Activated CD4-positive, alpha-beta T cell treated with anti-CD3 and anti-CD28 coated beads for 36 hours (primary cell): ENCODE measurements around the gene MAB21L3. TPM values are rescaled to one million over a fixed set of nuclear protein-coding genes. Genes with fewer than 3 reads are reported as not detected.

Source experiments
- ATAC-seq: fragments of 200-7000 bp; cut with Tn5 transposase; one replicate; pipeline ENCODE4 v1.10.0; 2021; ENCODE audit warnings: mild to moderate bottlenecking, moderate library complexity
- CTCF ChIA-PET: fragments of 350-600 bp; sonication (Branson Sonifier 250); formaldehyde crosslinking; loops from one replicate; lab custom pipeline; 2021; ENCODE audit warnings: antibody characterized with exemption; lab: Charles Lee
- POLR2A ChIA-PET: fragments of 350-600 bp; sonication (Branson Sonifier 250); formaldehyde crosslinking; loops from one replicate; lab custom pipeline; 2021; ENCODE audit warnings: antibody characterized with exemption, inconsistent platforms; lab: Charles Lee
- DNase-seq: peaks from one replicate; pipeline ENCODE4 v3.0.0-alpha.2; 2020
- H3K27ac Mint-ChIP-seq: one replicate; pipeline ENCODE4 v1.8.0; 2021; ENCODE audit warnings: mixed read lengths
- H3K27me3 Mint-ChIP-seq: one replicate; pipeline ENCODE4 v1.8.0; 2021; ENCODE audit warnings: mixed read lengths
- H3K36me3 Mint-ChIP-seq: one replicate; pipeline ENCODE4 v1.8.0; 2021; ENCODE audit warnings: low read depth, mixed read lengths
- H3K4me1 Mint-ChIP-seq: one replicate; pipeline ENCODE4 v1.8.0; 2021; ENCODE audit warnings: mixed read lengths
- H3K4me3 Mint-ChIP-seq: one replicate; pipeline ENCODE4 v1.8.0; 2021; ENCODE audit warnings: mild to moderate bottlenecking, moderate library complexity, mixed read lengths
- H3K9me3 Mint-ChIP-seq: one replicate; pipeline ENCODE4 v1.8.0; 2021; ENCODE audit warnings: low read depth, mixed read lengths
- intact Hi-C, 2 experiments: fragments of 100-400 bp; cut with DNase I in 1 of 2; cut with micrococcal nuclease in 1 of 2; formaldehyde crosslinking; loops; one replicate each; pipeline versions ENCODE4 v1.14.2 to v1.15.1; 2022 to 2024; cut with DNase I, micrococcal nuclease
- total RNA-seq, 2 experiments: library from RNA; stranded (reverse); gene quantifications; one replicate each; pipeline ENCODE4 v1.2.3, GENCODE V29; 2021

Gene MAB21L3
- total RNA-seq, 2 experiments from 2014 or later, result not detected

GRCh38 chr1:116166011-116166571 lies 54.9 kb downstream of the MAB21L3 start:
- Mint-ChIP-seq H3K27me3 (no peaks in the 10 kb centered on the region), H3K36me3 (no peaks in the 10 kb centered on the region), H3K27ac (no peak overlapping the region), H3K4me3 (no peak overlapping the region), H3K9me3 (no peaks in the 10 kb centered on the region), H3K4me1 (peaks cover 10% of the 10 kb centered on the region)
- CTCF ChIA-PET, result interaction anchor here (0.6 to 2.6 kb wide), 4 partner anchors 12 to 649 kb away, joined by 3 to 17 read pairs (median 8); no protein-coding TSS in a partner anchor
- intact Hi-C loops, result no loop called here
- ATAC-seq, result no peak
- POLR2A ChIA-PET, result no interaction called here
- no peak for DNase-seq

- Mint-ChIP-seq H3K27ac (no peak overlapping the region), H3K4me1 (peaks cover 10% of the 10 kb centered on the region), H3K4me3 (no peak overlapping the region), H3K36me3 (no peaks in the 10 kb centered on the region), H3K27me3 (no peaks in the 10 kb centered on the region), H3K9me3 (no peaks in the 10 kb centered on the region)
- DNase-seq (no peak), ATAC-seq (no peak)
- CTCF ChIA-PET, result interaction anchor here (0.7 to 2.6 kb wide), 4 partner anchors 16 to 318 kb away, joined by 4 to 17 read pairs (median 6); no protein-coding TSS in a partner anchor
- intact Hi-C loops, result no loop called here
- POLR2A ChIA-PET, result no interaction called here
Observed at GRCh38 chr1:116166655-116167054, 55.5 kb downstream of the MAB21L3 start.

DNA sequence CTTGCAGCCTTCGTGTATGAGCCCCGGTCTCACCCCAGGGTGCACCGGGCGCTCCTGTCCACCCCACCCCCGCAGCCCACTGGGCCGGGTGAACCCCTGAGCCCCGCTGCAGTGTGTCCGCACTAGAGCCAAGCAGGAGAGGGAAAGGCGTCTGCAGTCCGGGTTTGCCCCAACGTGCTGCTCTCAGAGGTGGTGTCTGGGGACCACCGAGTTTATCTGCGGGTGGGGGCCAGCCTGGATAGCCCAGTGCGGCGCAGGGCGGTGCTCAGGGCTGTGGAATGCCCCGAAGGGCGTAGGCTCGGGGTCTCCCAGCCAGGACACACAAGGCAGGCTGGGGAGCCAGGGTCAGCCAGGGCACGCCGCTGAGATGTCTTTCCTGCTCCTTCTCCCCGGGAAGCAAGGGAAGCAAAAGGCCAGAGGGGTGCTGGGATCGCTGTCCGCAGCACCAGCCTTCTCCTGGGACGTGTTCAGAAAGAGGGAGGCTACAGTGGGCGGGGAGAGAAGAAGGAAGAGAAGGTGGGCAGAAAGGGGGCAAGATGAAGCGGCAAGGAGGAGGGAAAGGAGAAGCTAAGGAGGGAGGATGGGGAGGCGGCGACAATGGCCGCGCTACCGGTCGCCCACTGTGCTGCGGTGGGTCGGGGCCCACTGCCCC lies 56.6 kb downstream of the MAB21L3 start:
- ChIA-PET POLR2A (no interaction called here), CTCF (interaction anchor here (0.5 to 2.8 kb wide), 8 partner anchors 14 to 407 kb away, joined by 3 to 13 read pairs (median 5); no protein-coding TSS in a partner anchor)
- no peak for ATAC-seq
- Mint-ChIP-seq H3K36me3 (no peaks in the 10 kb centered on the region), H3K4me1 (peaks cover 10% of the 10 kb centered on the region), H3K27me3 (no peaks in the 10 kb centered on the region), H3K27ac (peak overlapping the region; percentile 76), H3K9me3 (no peaks in the 10 kb centered on the region), H3K4me3 (peak overlapping the region; percentile 60)
- intact Hi-C loops, result loop anchor here (1.0 to 2.0 kb wide), 7 partner anchors 9 to 318 kb away; partner anchors contain the start of gene ATP1A1 (in 1 of the 2)
- DNase-seq, result no peak

- no peaks in the 10 kb centered on the region for H3K27me3 Mint-ChIP-seq
- H3K27ac Mint-ChIP-seq, result peak overlapping the region; percentile 79
- DNase-seq (peak; percentile 92), ATAC-seq (peak; percentile 99)
- peaks cover 10% of the 10 kb centered on the region for H3K4me1 Mint-ChIP-seq
- peak overlapping the region; percentile 60 for H3K4me3 Mint-ChIP-seq
- no peaks in the 10 kb centered on the region for H3K9me3 Mint-ChIP-seq
- intact Hi-C loops, result loop anchor here (1.0 to 2.0 kb wide), 7 partner anchors 10 to 317 kb away; partner anchors contain the start of gene ATP1A1 (in 1 of the 2)
- H3K36me3 Mint-ChIP-seq, result no peaks in the 10 kb centered on the region
- ChIA-PET CTCF (interaction anchor here (0.5 to 2.8 kb wide), 21 partner anchors 9 to 807 kb away, joined by 3 to 13 read pairs (median 3); no protein-coding TSS in a partner anchor), POLR2A (no interaction called here)
Observed at GRCh38 chr1:116168277-116169032, 57.3 kb downstream of the MAB21L3 start.

DNA sequence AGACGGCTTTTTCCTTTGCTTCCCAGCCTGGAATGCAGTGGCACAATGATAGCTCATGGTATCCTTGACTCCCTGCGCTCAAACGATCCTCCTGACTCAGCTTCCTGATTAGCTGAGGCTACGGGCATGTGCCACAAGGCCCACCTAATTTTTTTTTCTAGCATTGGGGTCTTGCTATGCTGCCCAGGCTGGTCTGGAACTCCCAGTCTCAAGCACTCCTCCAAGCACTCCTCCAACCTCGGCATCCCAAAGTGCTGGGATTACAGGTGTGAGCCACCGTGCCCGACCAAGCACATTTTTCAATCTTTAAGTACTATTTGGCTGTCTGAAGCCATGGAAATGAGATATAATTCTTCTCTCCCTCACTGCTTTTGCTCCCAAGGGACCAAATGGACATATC lies 58.7 kb downstream of the MAB21L3 start:
- DNase-seq (no peak), ATAC-seq (no peak)
- Mint-ChIP-seq H3K4me1 (peaks cover 10% of the 10 kb centered on the region), H3K4me3 (no peak overlapping the region), H3K36me3 (no peaks in the 10 kb centered on the region), H3K9me3 (no peaks in the 10 kb centered on the region), H3K27ac (no peak overlapping the region), H3K27me3 (no peaks in the 10 kb centered on the region)
- ChIA-PET POLR2A (interaction anchor here (0.6 kb wide), 1 partner anchor 1400 kb away, joined by 3 read pairs; no protein-coding TSS in a partner anchor), CTCF (interaction anchor here (0.6 to 2.8 kb wide), 7 partner anchors 16 to 315 kb away, joined by 3 to 13 read pairs (median 3); no protein-coding TSS in a partner anchor)
- intact Hi-C loops, result loop anchor here in 1 of 2 experiments (2.0 kb wide), 1 partner anchor 17 kb away; no protein-coding TSS in a partner anchor

DNA sequence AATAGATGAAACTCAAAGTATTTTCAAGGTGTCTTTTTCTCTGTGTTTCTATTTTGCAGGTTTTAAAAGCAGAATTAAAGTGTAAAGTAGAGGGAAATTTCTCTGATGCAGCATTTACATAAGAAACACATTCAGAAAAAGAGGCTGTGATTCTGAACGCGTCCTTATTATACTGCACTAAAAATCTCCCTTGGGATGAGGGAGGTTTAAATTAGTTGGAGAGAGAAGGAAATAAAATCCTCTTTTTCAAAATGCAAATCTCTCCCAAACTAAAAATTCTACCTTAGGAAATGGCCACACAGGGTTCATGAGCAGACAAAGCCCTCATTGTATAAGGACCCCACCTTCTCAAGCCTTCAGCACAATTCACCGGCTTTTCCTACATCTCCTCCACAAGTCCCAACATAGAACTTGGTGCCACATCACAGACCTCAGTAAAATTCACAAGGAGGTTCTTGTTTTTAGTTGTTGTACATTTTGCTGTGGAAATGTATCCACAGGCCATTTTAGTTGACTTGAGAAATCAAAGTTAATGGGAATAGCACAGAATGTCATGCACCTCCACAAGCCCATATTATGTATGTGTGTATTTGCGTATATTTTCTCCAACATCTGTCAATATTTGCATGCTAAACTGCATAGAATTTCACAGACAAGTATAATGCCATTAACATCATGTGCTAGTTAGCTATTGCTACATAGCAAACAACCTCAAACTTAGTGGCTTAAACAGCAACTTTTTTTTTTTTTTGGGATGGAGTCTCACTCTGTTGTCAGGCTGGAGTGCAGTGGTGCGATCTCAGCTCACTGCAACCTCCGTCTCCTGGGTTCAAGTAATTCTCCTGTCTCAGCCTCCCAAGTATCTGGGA lies 59.8 kb downstream of the MAB21L3 start:
- Mint-ChIP-seq H3K36me3 (no peaks in the 10 kb centered on the region), H3K27me3 (no peaks in the 10 kb centered on the region), H3K4me1 (peaks cover 10% of the 10 kb centered on the region), H3K9me3 (no peaks in the 10 kb centered on the region), H3K4me3 (no peak overlapping the region), H3K27ac (no peak overlapping the region)
- POLR2A ChIA-PET, result no interaction called here
- no peak for DNase-seq
- intact Hi-C loops, result no loop called here
- no peak for ATAC-seq
- CTCF ChIA-PET, result no interaction called here

- intact Hi-C loops, result no loop called here
- DNase-seq, result no peak
- H3K27me3 Mint-ChIP-seq, result no peaks in the 10 kb centered on the region
- H3K4me1 Mint-ChIP-seq, result peaks cover 10% of the 10 kb centered on the region
- H3K36me3 Mint-ChIP-seq, result no peaks in the 10 kb centered on the region
- ChIA-PET CTCF (no interaction called here), POLR2A (interaction anchor here (0.7 kb wide), 1 partner anchor 40 kb away, joined by 4 read pairs; no protein-coding TSS in a partner anchor)
- ATAC-seq, result no peak
- no peak overlapping the region for H3K27ac Mint-ChIP-seq
- H3K4me3 Mint-ChIP-seq, result no peak overlapping the region
- no peaks in the 10 kb centered on the region for H3K9me3 Mint-ChIP-seq
Observed at GRCh38 chr1:116172666-116173065, 61.5 kb downstream of the MAB21L3 start.

- DNase-seq, result no peak
- intact Hi-C loops, result no loop called here
- ChIA-PET POLR2A (no interaction called here), CTCF (interaction anchor here (1.8 to 2.7 kb wide), 2 partner anchors 22 to 36 kb away, joined by 5 to 14 read pairs; no protein-coding TSS in a partner anchor)
- no peak overlapping the region for H3K27ac Mint-ChIP-seq
- no peaks in the 10 kb centered on the region for H3K9me3 Mint-ChIP-seq
- ATAC-seq, result no peak
- no peak overlapping the region for H3K4me3 Mint-ChIP-seq
- H3K36me3 Mint-ChIP-seq, result no peaks in the 10 kb centered on the region
- H3K27me3 Mint-ChIP-seq, result no peaks in the 10 kb centered on the region
- no peaks in the 10 kb centered on the region for H3K4me1 Mint-ChIP-seq
Observed at GRCh38 chr1:116175611-116176010, 64.4 kb downstream of the MAB21L3 start.

DNA sequence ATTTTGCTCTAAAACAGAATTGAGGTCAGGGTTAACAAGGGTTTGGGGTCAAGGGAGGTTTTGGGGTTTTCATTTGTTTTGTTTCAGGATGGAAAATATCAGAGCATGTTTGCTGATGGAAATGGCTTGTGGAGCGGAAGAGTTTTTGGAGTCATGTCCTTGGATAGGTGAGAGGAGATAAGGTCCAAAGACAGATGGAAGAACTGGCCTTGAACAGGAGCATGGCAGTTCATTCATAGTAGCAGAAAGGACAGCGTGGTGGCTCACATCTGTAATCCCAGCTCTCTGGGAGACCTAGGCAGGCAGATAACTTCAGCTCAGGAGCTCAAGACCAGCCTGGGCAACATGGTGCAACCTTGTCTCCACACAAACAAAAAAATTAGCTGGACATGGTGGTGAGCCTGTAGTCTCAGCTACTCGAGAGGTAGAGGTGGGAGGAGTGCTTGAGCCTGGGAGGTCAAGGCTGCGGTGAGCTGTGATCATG lies 65.1 kb downstream of the MAB21L3 start:
- ChIA-PET CTCF (interaction anchor here (1.0 kb wide), 1 partner anchor 24 kb away, joined by 3 read pairs; no protein-coding TSS in a partner anchor), POLR2A (no interaction called here)
- H3K27ac Mint-ChIP-seq, result no peak overlapping the region
- H3K9me3 Mint-ChIP-seq, result no peaks in the 10 kb centered on the region
- H3K36me3 Mint-ChIP-seq, result no peaks in the 10 kb centered on the region
- no peak for ATAC-seq
- no peaks in the 10 kb centered on the region for H3K27me3 Mint-ChIP-seq
- no peaks in the 10 kb centered on the region for H3K4me1 Mint-ChIP-seq
- no peak overlapping the region for H3K4me3 Mint-ChIP-seq
- no peak for DNase-seq
- intact Hi-C loops, result no loop called here

DNA sequence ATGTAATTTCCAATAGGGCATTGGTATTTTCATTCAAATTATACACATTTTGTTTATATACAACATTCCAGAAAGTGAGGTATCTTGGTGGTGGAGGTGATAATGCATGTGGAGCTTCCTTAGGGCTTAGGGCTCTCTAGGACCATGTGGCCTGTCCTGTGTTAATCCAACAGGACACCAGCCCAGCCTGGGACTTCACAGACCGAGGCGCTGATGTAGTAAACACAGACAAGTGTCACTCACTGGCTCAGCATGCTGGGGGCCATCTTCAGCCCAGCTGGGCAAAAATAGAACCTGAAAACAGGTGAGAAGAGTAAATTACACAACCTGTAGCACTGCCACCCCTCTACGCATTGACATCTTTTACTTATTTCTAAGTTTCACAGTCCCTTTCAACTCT lies 66.7 kb downstream of the MAB21L3 start:
- H3K27ac Mint-ChIP-seq, result no peak overlapping the region
- no peaks in the 10 kb centered on the region for H3K27me3 Mint-ChIP-seq
- intact Hi-C loops, result no loop called here
- DNase-seq (no peak), ATAC-seq (no peak)
- no peaks in the 10 kb centered on the region for H3K4me1 Mint-ChIP-seq
- ChIA-PET CTCF (interaction anchor here (1.0 kb wide), 2 partner anchors 9 to 308 kb away, joined by 3 to 4 read pairs; no protein-coding TSS in a partner anchor), POLR2A (no interaction called here)
- H3K36me3 Mint-ChIP-seq, result no peaks in the 10 kb centered on the region
- no peak overlapping the region for H3K4me3 Mint-ChIP-seq
- H3K9me3 Mint-ChIP-seq, result no peaks in the 10 kb centered on the region
